Trophoblast cell (in vitro differentiated cells and primary cell): Measurements from ENCODE around the gene MAP2K6.
A peak's percentile ranks its signal among the peaks of the same experiment; 100 is the strongest.

Experiments
- DNase-seq, 2 donors: peaks; one replicate each; pipeline ENCODE4 v3.0.0-alpha.2; 2016
- H2AFZ ChIP-seq: 2 replicates; pipeline ENCODE4 v1.6.1; 2013; ENCODE audit warnings: low read length, moderate library complexity, mild to moderate bottlenecking; ENCODE audit not compliant: insufficient read depth, poor library complexity
- H2AK5ac ChIP-seq: 2 replicates; pipeline ENCODE4 v1.6.1; 2013; ENCODE audit warnings: mild to moderate bottlenecking, low read length
- H2BK120ac ChIP-seq: 2 replicates; pipeline ENCODE4 v1.6.1; 2013; ENCODE audit warnings: low read length, mild to moderate bottlenecking, moderate library complexity; ENCODE audit not compliant: insufficient read depth, poor library complexity
- H2BK12ac ChIP-seq: 2 replicates; pipeline ENCODE4 v1.6.1; 2013; ENCODE audit warnings: mild to moderate bottlenecking, low read length, moderate library complexity
- H2BK5ac ChIP-seq: 2 replicates; pipeline ENCODE4 v1.6.1; 2013; ENCODE audit warnings: low read length, low read depth, moderate library complexity, mild to moderate bottlenecking; ENCODE audit not compliant: poor library complexity
- H3K14ac ChIP-seq: 2 replicates; pipeline ENCODE4 v1.6.1; 2013; ENCODE audit warnings: mild to moderate bottlenecking, low read length
- H3K18ac ChIP-seq: 2 replicates; pipeline ENCODE4 v1.6.1; 2013; ENCODE audit warnings: mild to moderate bottlenecking, low read length
- H3K23ac ChIP-seq: 2 replicates; pipeline ENCODE4 v1.6.1; 2013; ENCODE audit warnings: low read length
- H3K27ac ChIP-seq: 2 replicates; pipeline ENCODE4 v1.5.1; 2013; ENCODE audit warnings: low read depth, mild to moderate bottlenecking, inconsistent platforms, low read length, moderate library complexity
- H3K27me3 ChIP-seq: 2 replicates; pipeline ENCODE4 v1.6.1; 2013; ENCODE audit warnings: inconsistent platforms, mild to moderate bottlenecking, low read length, moderate library complexity; ENCODE audit not compliant: insufficient read depth
- H3K36me3 ChIP-seq, 2 experiments: 1 replicate in 1 of 2; 2 replicates in 1 of 2; pipeline ENCODE4 v1.6.1; 2013; ENCODE audit warnings: low read length in 2 of 2, mild to moderate bottlenecking in 2 of 2, moderate library complexity in 1 of 2; ENCODE audit not compliant: insufficient read depth in 2 of 2, control insufficient read depth in 1 of 2
- H3K4ac ChIP-seq: 2 replicates; pipeline ENCODE4 v1.6.1; 2013; ENCODE audit warnings: low read depth, mild to moderate bottlenecking, low read length, moderate library complexity
- H3K4me1 ChIP-seq, 2 experiments: 1 replicate in 1 of 2; 2 replicates in 1 of 2; pipeline ENCODE4 v1.6.1; 2013; ENCODE audit warnings: low read length in 2 of 2, mild to moderate bottlenecking in 2 of 2, moderate library complexity in 1 of 2; ENCODE audit not compliant: insufficient read depth in 2 of 2, control insufficient read depth in 1 of 2
- H3K4me2 ChIP-seq: 2 replicates; pipeline ENCODE4 v1.6.1; 2013; ENCODE audit warnings: inconsistent platforms, mild to moderate bottlenecking, low read length, moderate library complexity
- H3K4me3 ChIP-seq: 2 replicates; pipeline ENCODE4 v1.5.1; 2013; ENCODE audit warnings: mild to moderate bottlenecking, low read depth, low read length, inconsistent platforms
- H3K79me1 ChIP-seq: one replicate; pipeline ENCODE4 v1.6.1; 2013; ENCODE audit warnings: low read length
- H3K79me2 ChIP-seq: 2 replicates; pipeline ENCODE4 v1.6.1; 2013; ENCODE audit warnings: low read length, mild to moderate bottlenecking; ENCODE audit not compliant: control insufficient read depth, insufficient read depth, poor library complexity
- H3K9ac ChIP-seq: 2 replicates; pipeline ENCODE4 v1.6.1; 2013; ENCODE audit warnings: mild to moderate bottlenecking, low read length
- H3K9me3 ChIP-seq: 2 replicates; pipeline ENCODE4 v1.6.1; 2013; ENCODE audit warnings: low read depth, mild to moderate bottlenecking, control low read depth, inconsistent platforms, low read length; ENCODE audit not compliant: insufficient read depth
- H4K12ac ChIP-seq: 2 replicates; pipeline ENCODE4 v1.6.1; 2013; ENCODE audit warnings: low read depth, mild to moderate bottlenecking, low read length, moderate library complexity
- H4K8ac ChIP-seq: 2 replicates; pipeline ENCODE4 v1.6.1; 2013; ENCODE audit warnings: low read depth, mild to moderate bottlenecking, low read length, moderate library complexity
- H4K91ac ChIP-seq: one replicate; pipeline ENCODE4 v1.6.1; 2013; ENCODE audit warnings: low read depth, mild to moderate bottlenecking, low read length, moderate library complexity
- WGBS: extraction: QIAGEN DNeasy Blood & Tissue Kit; methylation state at CpG from one replicate; pipeline ENCODE4 v1.1.7; 2013; ENCODE audit warnings: missing lambda C conversion rate; ENCODE audit not compliant: insufficient read length, insufficient coverage; ENCODE audit errors: extremely low coverage; 5-methylcytosine and 5-hydroxymethylcytosine counted together

MAP2K6 gene

GRCh38 chr17:69492410-69493071 is 78.0 kb downstream of the MAP2K6 start:
- H3K4me1 ChIP-seq: no peaks in the 10 kb centered on the region
- H3K23ac ChIP-seq: no peak overlapping the region
- H3K27me3 ChIP-seq: no peaks in the 10 kb centered on the region
- H4K8ac ChIP-seq: no peak overlapping the region
- no peak overlapping the region for H4K12ac ChIP-seq
- no peak overlapping the region for H3K4me3 ChIP-seq
- WGBS: no CpG with 5 or more reads among the region's 3 CpGs
- H2AK5ac ChIP-seq: no peak overlapping the region
- no peaks in the 10 kb centered on the region for H3K79me1 ChIP-seq
- H3K18ac ChIP-seq: no peak overlapping the region
- H3K4ac ChIP-seq: no peak overlapping the region
- no peaks in the 10 kb centered on the region for H3K79me2 ChIP-seq
- no peak overlapping the region for H3K9ac ChIP-seq
- H2BK5ac ChIP-seq: no peak overlapping the region
- H3K14ac ChIP-seq: no peak overlapping the region
- no peak overlapping the region for H3K4me2 ChIP-seq
- no peaks in the 10 kb centered on the region for H3K36me3 ChIP-seq
- H2AFZ ChIP-seq: no peak overlapping the region
- peak; percentile 82 to 86 for DNase-seq
- H2BK12ac ChIP-seq: no peak overlapping the region
- H4K91ac ChIP-seq: no peak overlapping the region
- H2BK120ac ChIP-seq: no peak overlapping the region
- H3K27ac ChIP-seq: no peak overlapping the region
- H3K9me3 ChIP-seq: no peaks in the 10 kb centered on the region

- Histone ChIP-seq H3K23ac (no peak overlapping the region), H2BK12ac (no peak overlapping the region), H3K27me3 (no peaks in the 10 kb centered on the region), H3K4me3 (no peak overlapping the region), H2AK5ac (no peak overlapping the region), H4K91ac (no peak overlapping the region), H4K8ac (no peak overlapping the region), H3K79me2 (no peaks in the 10 kb centered on the region), H3K14ac (no peak overlapping the region), H3K36me3 (no peaks in the 10 kb centered on the region), H3K4me1 (no peaks in the 10 kb centered on the region), H3K4me2 (no peak overlapping the region), H3K18ac (no peak overlapping the region), H3K9me3 (no peaks in the 10 kb centered on the region), H3K79me1 (no peaks in the 10 kb centered on the region), H3K9ac (no peak overlapping the region), H2BK120ac (no peak overlapping the region), H2AFZ (no peak overlapping the region), H4K12ac (no peak overlapping the region), H2BK5ac (no peak overlapping the region), H3K27ac (no peak overlapping the region), H3K4ac (no peak overlapping the region)
- no peak for DNase-seq
- WGBS: no CpG with 5 or more reads among the region's 5 CpGs
Observed at GRCh38 chr17:69495787-69496186, 81.3 kb downstream of the MAP2K6 start.

GRCh38 chr17:69497161-69497560 is 82.7 kb downstream of the MAP2K6 start:
- no CpG with 5 or more reads among the region's 1 CpG for WGBS

GRCh38 chr17:69499318-69499717 is 84.8 kb downstream of the MAP2K6 start:
- Histone ChIP-seq H3K9ac (no peak overlapping the region), H2AK5ac (no peak overlapping the region), H2BK120ac (no peak overlapping the region), H4K12ac (no peak overlapping the region), H2BK5ac (no peak overlapping the region), H3K14ac (no peak overlapping the region), H2AFZ (no peak overlapping the region), H3K9me3 (no peaks in the 10 kb centered on the region), H3K23ac (no peak overlapping the region), H3K4me2 (no peak overlapping the region), H3K79me1 (no peaks in the 10 kb centered on the region), H3K27me3 (no peaks in the 10 kb centered on the region), H4K91ac (no peak overlapping the region), H3K18ac (no peak overlapping the region), H3K4me1 (peaks cover 0 to 3% of the 10 kb centered on the region in 2 experiments), H4K8ac (no peak overlapping the region), H3K79me2 (no peaks in the 10 kb centered on the region), H3K27ac (no peak overlapping the region), H3K4me3 (no peak overlapping the region), H2BK12ac (no peak overlapping the region), H3K4ac (no peak overlapping the region), H3K36me3 (no peaks in the 10 kb centered on the region)
- DNase-seq: peak; percentile 43 to 94
- no CpG with 5 or more reads among the region's 3 CpGs for WGBS

More at GRCh38 chr17:69497161-69497560, 82.7 kb downstream of the MAP2K6 start:
- Histone ChIP-seq H2BK5ac (no peak overlapping the region), H4K91ac (no peak overlapping the region), H4K8ac (no peak overlapping the region), H3K4me3 (no peak overlapping the region), H3K14ac (no peak overlapping the region), H3K27ac (no peak overlapping the region), H3K27me3 (no peaks in the 10 kb centered on the region), H3K18ac (no peak overlapping the region), H3K79me2 (no peaks in the 10 kb centered on the region), H3K4me2 (no peak overlapping the region), H3K4ac (no peak overlapping the region), H3K4me1 (peaks cover 0 to 2% of the 10 kb centered on the region in 2 experiments), H2AK5ac (no peak overlapping the region), H4K12ac (no peak overlapping the region), H3K23ac (no peak overlapping the region), H3K79me1 (no peaks in the 10 kb centered on the region), H3K9ac (no peak overlapping the region), H2BK12ac (no peak overlapping the region), H2BK120ac (no peak overlapping the region), H3K9me3 (no peaks in the 10 kb centered on the region), H3K36me3 (no peaks in the 10 kb centered on the region), H2AFZ (no peak overlapping the region)
- DNase-seq: peak in 1 of 2 donors; percentile 2
